ENCODE measurements around the gene RNF217. TPM values are rescaled to one million over a fixed set of nuclear protein-coding genes. Genes with fewer than 3 reads are reported as not detected.

The RNF217 gene
- total and polyA plus RNA-seq, 2 of the 8 experiments (the other 6 are each of a cell fraction or from before 2014, with no cell fraction given): 2.0 to 8.9 TPM

DNA sequence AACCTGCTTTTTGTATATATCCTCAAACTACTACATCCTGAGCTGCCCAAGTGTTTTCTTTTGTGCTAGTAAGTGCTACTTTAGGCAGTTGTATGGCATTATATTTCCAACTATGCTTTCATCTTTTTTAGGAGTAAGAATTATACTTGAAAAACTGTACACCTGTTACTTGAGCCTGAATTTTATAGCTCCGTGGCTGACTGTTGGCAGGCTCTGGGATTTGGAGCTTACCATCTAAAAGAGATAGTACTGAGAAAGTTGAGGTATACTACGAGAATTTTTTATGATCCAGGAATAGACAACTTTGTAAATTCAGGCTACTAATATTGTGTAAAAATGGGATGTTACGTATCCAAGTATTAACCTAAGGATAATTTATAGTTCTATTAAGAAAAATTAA lies 32.4 kb downstream of the RNF217 start (continued):
- TF ChIP-seq, protein P1, sequence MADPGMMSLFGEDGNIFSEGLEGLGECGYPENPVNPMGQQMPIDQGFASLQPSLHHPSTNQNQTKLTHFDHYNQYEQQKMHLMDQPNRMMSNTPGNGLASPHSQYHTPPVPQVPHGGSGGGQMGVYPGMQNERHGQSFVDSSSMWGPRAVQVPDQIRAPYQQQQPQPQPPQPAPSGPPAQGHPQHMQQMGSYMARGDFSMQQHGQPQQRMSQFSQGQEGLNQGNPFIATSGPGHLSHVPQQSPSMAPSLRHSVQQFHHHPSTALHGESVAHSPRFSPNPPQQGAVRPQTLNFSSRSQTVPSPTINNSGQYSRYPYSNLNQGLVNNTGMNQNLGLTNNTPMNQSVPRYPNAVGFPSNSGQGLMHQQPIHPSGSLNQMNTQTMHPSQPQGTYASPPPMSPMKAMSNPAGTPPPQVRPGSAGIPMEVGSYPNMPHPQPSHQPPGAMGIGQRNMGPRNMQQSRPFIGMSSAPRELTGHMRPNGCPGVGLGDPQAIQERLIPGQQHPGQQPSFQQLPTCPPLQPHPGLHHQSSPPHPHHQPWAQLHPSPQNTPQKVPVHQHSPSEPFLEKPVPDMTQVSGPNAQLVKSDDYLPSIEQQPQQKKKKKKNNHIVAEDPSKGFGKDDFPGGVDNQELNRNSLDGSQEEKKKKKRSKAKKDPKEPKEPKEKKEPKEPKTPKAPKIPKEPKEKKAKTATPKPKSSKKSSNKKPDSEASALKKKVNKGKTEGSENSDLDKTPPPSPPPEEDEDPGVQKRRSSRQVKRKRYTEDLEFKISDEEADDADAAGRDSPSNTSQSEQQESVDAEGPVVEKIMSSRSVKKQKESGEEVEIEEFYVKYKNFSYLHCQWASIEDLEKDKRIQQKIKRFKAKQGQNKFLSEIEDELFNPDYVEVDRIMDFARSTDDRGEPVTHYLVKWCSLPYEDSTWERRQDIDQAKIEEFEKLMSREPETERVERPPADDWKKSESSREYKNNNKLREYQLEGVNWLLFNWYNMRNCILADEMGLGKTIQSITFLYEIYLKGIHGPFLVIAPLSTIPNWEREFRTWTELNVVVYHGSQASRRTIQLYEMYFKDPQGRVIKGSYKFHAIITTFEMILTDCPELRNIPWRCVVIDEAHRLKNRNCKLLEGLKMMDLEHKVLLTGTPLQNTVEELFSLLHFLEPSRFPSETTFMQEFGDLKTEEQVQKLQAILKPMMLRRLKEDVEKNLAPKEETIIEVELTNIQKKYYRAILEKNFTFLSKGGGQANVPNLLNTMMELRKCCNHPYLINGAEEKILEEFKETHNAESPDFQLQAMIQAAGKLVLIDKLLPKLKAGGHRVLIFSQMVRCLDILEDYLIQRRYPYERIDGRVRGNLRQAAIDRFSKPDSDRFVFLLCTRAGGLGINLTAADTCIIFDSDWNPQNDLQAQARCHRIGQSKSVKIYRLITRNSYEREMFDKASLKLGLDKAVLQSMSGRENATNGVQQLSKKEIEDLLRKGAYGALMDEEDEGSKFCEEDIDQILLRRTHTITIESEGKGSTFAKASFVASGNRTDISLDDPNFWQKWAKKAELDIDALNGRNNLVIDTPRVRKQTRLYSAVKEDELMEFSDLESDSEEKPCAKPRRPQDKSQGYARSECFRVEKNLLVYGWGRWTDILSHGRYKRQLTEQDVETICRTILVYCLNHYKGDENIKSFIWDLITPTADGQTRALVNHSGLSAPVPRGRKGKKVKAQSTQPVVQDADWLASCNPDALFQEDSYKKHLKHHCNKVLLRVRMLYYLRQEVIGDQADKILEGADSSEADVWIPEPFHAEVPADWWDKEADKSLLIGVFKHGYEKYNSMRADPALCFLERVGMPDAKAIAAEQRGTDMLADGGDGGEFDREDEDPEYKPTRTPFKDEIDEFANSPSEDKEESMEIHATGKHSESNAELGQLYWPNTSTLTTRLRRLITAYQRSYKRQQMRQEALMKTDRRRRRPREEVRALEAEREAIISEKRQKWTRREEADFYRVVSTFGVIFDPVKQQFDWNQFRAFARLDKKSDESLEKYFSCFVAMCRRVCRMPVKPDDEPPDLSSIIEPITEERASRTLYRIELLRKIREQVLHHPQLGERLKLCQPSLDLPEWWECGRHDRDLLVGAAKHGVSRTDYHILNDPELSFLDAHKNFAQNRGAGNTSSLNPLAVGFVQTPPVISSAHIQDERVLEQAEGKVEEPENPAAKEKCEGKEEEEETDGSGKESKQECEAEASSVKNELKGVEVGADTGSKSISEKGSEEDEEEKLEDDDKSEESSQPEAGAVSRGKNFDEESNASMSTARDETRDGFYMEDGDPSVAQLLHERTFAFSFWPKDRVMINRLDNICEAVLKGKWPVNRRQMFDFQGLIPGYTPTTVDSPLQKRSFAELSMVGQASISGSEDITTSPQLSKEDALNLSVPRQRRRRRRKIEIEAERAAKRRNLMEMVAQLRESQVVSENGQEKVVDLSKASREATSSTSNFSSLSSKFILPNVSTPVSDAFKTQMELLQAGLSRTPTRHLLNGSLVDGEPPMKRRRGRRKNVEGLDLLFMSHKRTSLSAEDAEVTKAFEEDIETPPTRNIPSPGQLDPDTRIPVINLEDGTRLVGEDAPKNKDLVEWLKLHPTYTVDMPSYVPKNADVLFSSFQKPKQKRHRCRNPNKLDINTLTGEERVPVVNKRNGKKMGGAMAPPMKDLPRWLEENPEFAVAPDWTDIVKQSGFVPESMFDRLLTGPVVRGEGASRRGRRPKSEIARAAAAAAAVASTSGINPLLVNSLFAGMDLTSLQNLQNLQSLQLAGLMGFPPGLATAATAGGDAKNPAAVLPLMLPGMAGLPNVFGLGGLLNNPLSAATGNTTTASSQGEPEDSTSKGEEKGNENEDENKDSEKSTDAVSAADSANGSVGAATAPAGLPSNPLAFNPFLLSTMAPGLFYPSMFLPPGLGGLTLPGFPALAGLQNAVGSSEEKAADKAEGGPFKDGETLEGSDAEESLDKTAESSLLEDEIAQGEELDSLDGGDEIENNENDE (IDR thresholded peaks at IDR 0.05; ENCODE audit: insufficient replicate concordance, low read length): no peak
- no peak for TF ChIP-seq SRF (IDR thresholded peaks at IDR 0.05; ENCODE audit: low read depth, low read length)
- no peak for TF ChIP-seq RFX5 (IDR thresholded peaks at IDR 0.05; ENCODE audit: borderline replicate concordance, low read depth, low read length)
- TF ChIP-seq SP2 (IDR thresholded peaks at IDR 0.05; ENCODE audit: low read length): no peak
- TF ChIP-seq, protein P2, sequence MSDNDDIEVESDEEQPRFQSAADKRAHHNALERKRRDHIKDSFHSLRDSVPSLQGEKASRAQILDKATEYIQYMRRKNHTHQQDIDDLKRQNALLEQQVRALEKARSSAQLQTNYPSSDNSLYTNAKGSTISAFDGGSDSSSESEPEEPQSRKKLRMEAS (IDR thresholded peaks at IDR 0.05): no peak
- TF ChIP-seq POLR2AphosphoS5 (IDR thresholded peaks at IDR 0.05; ENCODE audit: low read depth, low read length): no peak
- no peak for TF ChIP-seq HDAC6 (IDR thresholded peaks at IDR 0.05; ENCODE audit: low read depth, low read length)
- no peak for TF ChIP-seq KDM4A (IDR thresholded peaks at IDR 0.05; ENCODE audit: low read depth, low read length, severe bottlenecking)
- TF ChIP-seq CREB1 (IDR thresholded peaks at IDR 0.05): no peak
- no peak for TF ChIP-seq YY1 (IDR thresholded peaks at IDR 0.05; ENCODE audit: low read depth, low read length)
- TF ChIP-seq, protein P3, sequence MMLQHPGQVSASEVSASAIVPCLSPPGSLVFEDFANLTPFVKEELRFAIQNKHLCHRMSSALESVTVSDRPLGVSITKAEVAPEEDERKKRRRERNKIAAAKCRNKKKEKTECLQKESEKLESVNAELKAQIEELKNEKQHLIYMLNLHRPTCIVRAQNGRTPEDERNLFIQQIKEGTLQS (IDR thresholded peaks at IDR 0.05; ENCODE audit: insufficient read depth, low read depth, low read length): no peak
- no peak for TF ChIP-seq GABPA (IDR thresholded peaks at IDR 0.05; ENCODE audit: borderline replicate concordance, insufficient read depth, low read length)

All from H1 (cell line).